Measurements from ENCODE around the gene TUBA1C. TPM values are rescaled to one million over a fixed set of nuclear protein-coding genes. Genes with fewer than 3 reads are reported as not detected.

TUBA1C gene
- total and polyA plus RNA-seq, 9 of the 15 experiments (the other 6 are each of a cell fraction or from before 2014, with no cell fraction given), result 755 to 3,012 (median 914) TPM

DNA sequence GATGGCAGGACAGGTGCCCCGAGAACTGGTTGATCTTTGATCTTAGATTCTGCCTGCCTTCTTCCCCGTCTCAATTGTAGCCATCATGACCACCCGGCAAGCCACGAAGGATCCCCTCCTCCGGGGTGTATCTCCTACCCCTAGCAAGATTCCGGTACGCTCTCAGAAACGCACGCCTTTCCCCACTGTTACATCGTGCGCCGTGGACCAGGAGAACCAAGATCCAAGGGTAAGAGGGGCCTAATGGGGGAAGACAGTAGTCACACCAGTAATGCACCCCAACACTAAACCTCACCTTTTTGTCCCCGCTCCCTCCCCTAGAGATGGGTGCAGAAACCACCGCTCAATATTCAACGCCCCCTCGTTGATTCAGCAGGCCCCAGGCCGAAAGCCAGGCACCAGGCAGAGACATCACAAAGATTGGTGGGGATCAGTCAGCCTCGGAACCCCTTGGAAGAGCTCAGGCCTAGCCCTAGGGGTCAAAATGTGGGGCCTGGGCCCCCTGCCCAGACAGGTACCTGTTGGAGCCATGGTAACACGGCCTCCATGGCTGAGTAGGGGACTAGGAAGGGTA, 58.7 kb downstream of the TUBA1C start (continued):
- TF ChIP-seq, protein P1, sequence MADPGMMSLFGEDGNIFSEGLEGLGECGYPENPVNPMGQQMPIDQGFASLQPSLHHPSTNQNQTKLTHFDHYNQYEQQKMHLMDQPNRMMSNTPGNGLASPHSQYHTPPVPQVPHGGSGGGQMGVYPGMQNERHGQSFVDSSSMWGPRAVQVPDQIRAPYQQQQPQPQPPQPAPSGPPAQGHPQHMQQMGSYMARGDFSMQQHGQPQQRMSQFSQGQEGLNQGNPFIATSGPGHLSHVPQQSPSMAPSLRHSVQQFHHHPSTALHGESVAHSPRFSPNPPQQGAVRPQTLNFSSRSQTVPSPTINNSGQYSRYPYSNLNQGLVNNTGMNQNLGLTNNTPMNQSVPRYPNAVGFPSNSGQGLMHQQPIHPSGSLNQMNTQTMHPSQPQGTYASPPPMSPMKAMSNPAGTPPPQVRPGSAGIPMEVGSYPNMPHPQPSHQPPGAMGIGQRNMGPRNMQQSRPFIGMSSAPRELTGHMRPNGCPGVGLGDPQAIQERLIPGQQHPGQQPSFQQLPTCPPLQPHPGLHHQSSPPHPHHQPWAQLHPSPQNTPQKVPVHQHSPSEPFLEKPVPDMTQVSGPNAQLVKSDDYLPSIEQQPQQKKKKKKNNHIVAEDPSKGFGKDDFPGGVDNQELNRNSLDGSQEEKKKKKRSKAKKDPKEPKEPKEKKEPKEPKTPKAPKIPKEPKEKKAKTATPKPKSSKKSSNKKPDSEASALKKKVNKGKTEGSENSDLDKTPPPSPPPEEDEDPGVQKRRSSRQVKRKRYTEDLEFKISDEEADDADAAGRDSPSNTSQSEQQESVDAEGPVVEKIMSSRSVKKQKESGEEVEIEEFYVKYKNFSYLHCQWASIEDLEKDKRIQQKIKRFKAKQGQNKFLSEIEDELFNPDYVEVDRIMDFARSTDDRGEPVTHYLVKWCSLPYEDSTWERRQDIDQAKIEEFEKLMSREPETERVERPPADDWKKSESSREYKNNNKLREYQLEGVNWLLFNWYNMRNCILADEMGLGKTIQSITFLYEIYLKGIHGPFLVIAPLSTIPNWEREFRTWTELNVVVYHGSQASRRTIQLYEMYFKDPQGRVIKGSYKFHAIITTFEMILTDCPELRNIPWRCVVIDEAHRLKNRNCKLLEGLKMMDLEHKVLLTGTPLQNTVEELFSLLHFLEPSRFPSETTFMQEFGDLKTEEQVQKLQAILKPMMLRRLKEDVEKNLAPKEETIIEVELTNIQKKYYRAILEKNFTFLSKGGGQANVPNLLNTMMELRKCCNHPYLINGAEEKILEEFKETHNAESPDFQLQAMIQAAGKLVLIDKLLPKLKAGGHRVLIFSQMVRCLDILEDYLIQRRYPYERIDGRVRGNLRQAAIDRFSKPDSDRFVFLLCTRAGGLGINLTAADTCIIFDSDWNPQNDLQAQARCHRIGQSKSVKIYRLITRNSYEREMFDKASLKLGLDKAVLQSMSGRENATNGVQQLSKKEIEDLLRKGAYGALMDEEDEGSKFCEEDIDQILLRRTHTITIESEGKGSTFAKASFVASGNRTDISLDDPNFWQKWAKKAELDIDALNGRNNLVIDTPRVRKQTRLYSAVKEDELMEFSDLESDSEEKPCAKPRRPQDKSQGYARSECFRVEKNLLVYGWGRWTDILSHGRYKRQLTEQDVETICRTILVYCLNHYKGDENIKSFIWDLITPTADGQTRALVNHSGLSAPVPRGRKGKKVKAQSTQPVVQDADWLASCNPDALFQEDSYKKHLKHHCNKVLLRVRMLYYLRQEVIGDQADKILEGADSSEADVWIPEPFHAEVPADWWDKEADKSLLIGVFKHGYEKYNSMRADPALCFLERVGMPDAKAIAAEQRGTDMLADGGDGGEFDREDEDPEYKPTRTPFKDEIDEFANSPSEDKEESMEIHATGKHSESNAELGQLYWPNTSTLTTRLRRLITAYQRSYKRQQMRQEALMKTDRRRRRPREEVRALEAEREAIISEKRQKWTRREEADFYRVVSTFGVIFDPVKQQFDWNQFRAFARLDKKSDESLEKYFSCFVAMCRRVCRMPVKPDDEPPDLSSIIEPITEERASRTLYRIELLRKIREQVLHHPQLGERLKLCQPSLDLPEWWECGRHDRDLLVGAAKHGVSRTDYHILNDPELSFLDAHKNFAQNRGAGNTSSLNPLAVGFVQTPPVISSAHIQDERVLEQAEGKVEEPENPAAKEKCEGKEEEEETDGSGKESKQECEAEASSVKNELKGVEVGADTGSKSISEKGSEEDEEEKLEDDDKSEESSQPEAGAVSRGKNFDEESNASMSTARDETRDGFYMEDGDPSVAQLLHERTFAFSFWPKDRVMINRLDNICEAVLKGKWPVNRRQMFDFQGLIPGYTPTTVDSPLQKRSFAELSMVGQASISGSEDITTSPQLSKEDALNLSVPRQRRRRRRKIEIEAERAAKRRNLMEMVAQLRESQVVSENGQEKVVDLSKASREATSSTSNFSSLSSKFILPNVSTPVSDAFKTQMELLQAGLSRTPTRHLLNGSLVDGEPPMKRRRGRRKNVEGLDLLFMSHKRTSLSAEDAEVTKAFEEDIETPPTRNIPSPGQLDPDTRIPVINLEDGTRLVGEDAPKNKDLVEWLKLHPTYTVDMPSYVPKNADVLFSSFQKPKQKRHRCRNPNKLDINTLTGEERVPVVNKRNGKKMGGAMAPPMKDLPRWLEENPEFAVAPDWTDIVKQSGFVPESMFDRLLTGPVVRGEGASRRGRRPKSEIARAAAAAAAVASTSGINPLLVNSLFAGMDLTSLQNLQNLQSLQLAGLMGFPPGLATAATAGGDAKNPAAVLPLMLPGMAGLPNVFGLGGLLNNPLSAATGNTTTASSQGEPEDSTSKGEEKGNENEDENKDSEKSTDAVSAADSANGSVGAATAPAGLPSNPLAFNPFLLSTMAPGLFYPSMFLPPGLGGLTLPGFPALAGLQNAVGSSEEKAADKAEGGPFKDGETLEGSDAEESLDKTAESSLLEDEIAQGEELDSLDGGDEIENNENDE (IDR thresholded peaks at IDR 0.05; ENCODE audit: low read depth, low read length), result no peak
- TF ChIP-seq FOXP1 (CRISPR knock-in tag; IDR thresholded peaks at IDR 0.05), result 0 out of 2 replicates have a peak, but pooled peaks have one; percentile 48
- no peak for TF ChIP-seq ZFX (CRISPR knock-in tag; IDR thresholded peaks at IDR 0.05)
- TF ChIP-seq CBFA2T3 (IDR thresholded peaks at IDR 0.05), result no peak
- no peak for TF ChIP-seq ZNF282 (CRISPR knock-in tag; IDR thresholded peaks at IDR 0.05)
- TF ChIP-seq POLR2AphosphoS2 (IDR thresholded peaks at IDR 0.05; ENCODE audit: low read length), result no peak
- TF ChIP-seq, protein P2, sequence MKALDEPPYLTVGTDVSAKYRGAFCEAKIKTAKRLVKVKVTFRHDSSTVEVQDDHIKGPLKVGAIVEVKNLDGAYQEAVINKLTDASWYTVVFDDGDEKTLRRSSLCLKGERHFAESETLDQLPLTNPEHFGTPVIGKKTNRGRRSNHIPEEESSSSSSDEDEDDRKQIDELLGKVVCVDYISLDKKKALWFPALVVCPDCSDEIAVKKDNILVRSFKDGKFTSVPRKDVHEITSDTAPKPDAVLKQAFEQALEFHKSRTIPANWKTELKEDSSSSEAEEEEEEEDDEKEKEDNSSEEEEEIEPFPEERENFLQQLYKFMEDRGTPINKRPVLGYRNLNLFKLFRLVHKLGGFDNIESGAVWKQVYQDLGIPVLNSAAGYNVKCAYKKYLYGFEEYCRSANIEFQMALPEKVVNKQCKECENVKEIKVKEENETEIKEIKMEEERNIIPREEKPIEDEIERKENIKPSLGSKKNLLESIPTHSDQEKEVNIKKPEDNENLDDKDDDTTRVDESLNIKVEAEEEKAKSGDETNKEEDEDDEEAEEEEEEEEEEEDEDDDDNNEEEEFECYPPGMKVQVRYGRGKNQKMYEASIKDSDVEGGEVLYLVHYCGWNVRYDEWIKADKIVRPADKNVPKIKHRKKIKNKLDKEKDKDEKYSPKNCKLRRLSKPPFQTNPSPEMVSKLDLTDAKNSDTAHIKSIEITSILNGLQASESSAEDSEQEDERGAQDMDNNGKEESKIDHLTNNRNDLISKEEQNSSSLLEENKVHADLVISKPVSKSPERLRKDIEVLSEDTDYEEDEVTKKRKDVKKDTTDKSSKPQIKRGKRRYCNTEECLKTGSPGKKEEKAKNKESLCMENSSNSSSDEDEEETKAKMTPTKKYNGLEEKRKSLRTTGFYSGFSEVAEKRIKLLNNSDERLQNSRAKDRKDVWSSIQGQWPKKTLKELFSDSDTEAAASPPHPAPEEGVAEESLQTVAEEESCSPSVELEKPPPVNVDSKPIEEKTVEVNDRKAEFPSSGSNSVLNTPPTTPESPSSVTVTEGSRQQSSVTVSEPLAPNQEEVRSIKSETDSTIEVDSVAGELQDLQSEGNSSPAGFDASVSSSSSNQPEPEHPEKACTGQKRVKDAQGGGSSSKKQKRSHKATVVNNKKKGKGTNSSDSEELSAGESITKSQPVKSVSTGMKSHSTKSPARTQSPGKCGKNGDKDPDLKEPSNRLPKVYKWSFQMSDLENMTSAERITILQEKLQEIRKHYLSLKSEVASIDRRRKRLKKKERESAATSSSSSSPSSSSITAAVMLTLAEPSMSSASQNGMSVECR (CRISPR knock-in tag; IDR thresholded peaks at IDR 0.05), result peak; percentile 13; the same call in 1 of the 2 replicates
- no peak for TF ChIP-seq ZNF197 (CRISPR knock-in tag; IDR thresholded peaks at IDR 0.05; ENCODE audit: low read depth)
- TF ChIP-seq SLC30A9 (CRISPR knock-in tag; IDR thresholded peaks at IDR 0.05), result no peak
- no peak for TF ChIP-seq TBP (optimal IDR thresholded peaks at IDR 0.05; ENCODE audit: low read depth, low read length)
- TF ChIP-seq, protein P3, sequence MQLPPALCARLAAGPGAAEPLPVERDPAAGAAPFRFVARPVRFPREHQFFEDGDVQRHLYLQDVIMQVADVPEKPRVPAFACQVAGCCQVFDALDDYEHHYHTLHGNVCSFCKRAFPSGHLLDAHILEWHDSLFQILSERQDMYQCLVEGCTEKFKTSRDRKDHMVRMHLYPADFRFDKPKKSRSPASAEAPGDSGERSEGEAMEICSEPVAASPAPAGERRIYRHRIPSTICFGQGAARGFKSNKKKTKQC (CRISPR knock-in tag; IDR thresholded peaks at IDR 0.05), result 0 out of 2 replicates have a peak, but pooled peaks have one; percentile 18
- no peak for TF ChIP-seq ZC3H11A (IDR thresholded peaks at IDR 0.05; ENCODE audit: low read depth, low read length)
- TF ChIP-seq SMARCA4 (IDR thresholded peaks at IDR 0.05), result 0 out of 2 replicates have a peak, but pooled peaks have one; percentile 18

All from K562 (cell line).